CD14-positive monocyte (primary cell): ENCODE results near the gene MED12L. TPM values are rescaled to one million over a fixed set of nuclear protein-coding genes. Genes with fewer than 3 reads are reported as not detected.

Source experiments
- DNase-seq, 3 donors: peaks; one replicate each; pipeline ENCODE4 v3.0.0-alpha.2; 2011 to 2022
- H2AFZ ChIP-seq: 2 replicates; pipeline ENCODE4 v1.6.0; 2012; ENCODE audit warnings: mild to moderate bottlenecking, low read depth, low read length, inconsistent platforms; ENCODE audit not compliant: insufficient read depth, poor library complexity, severe bottlenecking
- H3K27ac ChIP-seq, 2 donors: 1 replicate in 1 of 2; 2 replicates in 1 of 2; pipeline ENCODE4 v1.5.1; 2012 to 2013; ENCODE audit warnings: low read length in 2 of 2, control low read depth in 1 of 2, inconsistent platforms in 1 of 2, low read depth in 1 of 2, mild to moderate bottlenecking in 1 of 2
- H3K27me3 ChIP-seq, 2 donors: one replicate each; pipeline versions ENCODE4 v1.6.0 to v1.6.1; 2011 to 2013; ENCODE audit warnings: low read length in 2 of 2; ENCODE audit not compliant: control insufficient read depth in 2 of 2, insufficient read depth in 2 of 2
- H3K36me3 ChIP-seq, 2 donors: replicated peaks in 1 of 2; 1 replicate in 1 of 2; 2 replicates in 1 of 2; pipeline versions ENCODE4 v1.5.1 to v1.6.1; 2012 to 2013; ENCODE audit warnings: low read length in 2 of 2, control low read depth in 1 of 2, inconsistent platforms in 1 of 2, mild to moderate bottlenecking in 1 of 2; ENCODE audit not compliant: insufficient read depth in 2 of 2, control insufficient read depth in 1 of 2
- H3K4me1 ChIP-seq, 2 donors: 1 replicate in 1 of 2; 2 replicates in 1 of 2; pipeline versions ENCODE4 v1.5.1 to v1.6.1; 2012 to 2013; ENCODE audit warnings: low read length in 2 of 2, control low read depth in 1 of 2, inconsistent platforms in 1 of 2, mild to moderate bottlenecking in 1 of 2, moderate library complexity in 1 of 2; ENCODE audit not compliant: insufficient read depth in 2 of 2, control insufficient read depth in 1 of 2
- H3K4me2 ChIP-seq: replicated peaks from 2 replicates; pipeline ENCODE3; 2012; ENCODE audit warnings: low read length, moderate library complexity, mild to moderate bottlenecking; ENCODE audit not compliant: poor library complexity, severe bottlenecking; ENCODE audit errors: extremely low read depth
- H3K4me3 ChIP-seq, 3 experiments: fragments of 200-600 bp in 1 of 3; sonication (generic) in 1 of 3; replicated peaks in 1 of 3; 1 replicate in 2 of 3; 2 replicates in 1 of 3; pipeline ENCODE4 v1.5.1; 2011 to 2013; ENCODE audit warnings: low read length in 3 of 3, mild to moderate bottlenecking in 3 of 3, control low read depth in 2 of 3, low read depth in 2 of 3, inconsistent platforms in 1 of 3, moderate library complexity in 1 of 3
- H3K79me2 ChIP-seq: 2 replicates; pipeline ENCODE4 v1.6.0; 2012; ENCODE audit warnings: mild to moderate bottlenecking, control low read depth, inconsistent platforms, low read length, moderate library complexity; ENCODE audit not compliant: insufficient read depth
- H3K9ac ChIP-seq: 2 replicates; pipeline ENCODE4 v1.6.0; 2017; ENCODE audit warnings: low read length, mild to moderate bottlenecking; ENCODE audit not compliant: insufficient read depth, poor library complexity, severe bottlenecking
- H3K9me3 ChIP-seq, 2 donors: replicated peaks in 1 of 2; 1 replicate in 1 of 2; 2 replicates in 1 of 2; pipeline versions ENCODE4 v1.5.1 to v1.6.1; 2012 to 2013; ENCODE audit warnings: low read length in 2 of 2, control low read depth in 1 of 2; ENCODE audit not compliant: control insufficient read depth in 1 of 2, insufficient read depth in 1 of 2
- H4K20me1 ChIP-seq: 2 replicates; pipeline ENCODE4 v1.6.0; 2012; ENCODE audit warnings: mild to moderate bottlenecking, low read length, control low read depth, moderate library complexity; ENCODE audit not compliant: insufficient read depth
- H3K27ac Mint-ChIP-seq, 7 donors: one replicate each; pipeline ENCODE4 v1.8.0; 2020; ENCODE audit warnings: mild to moderate bottlenecking in 7 of 7, mixed read lengths in 7 of 7, moderate library complexity in 6 of 7, inconsistent platforms in 2 of 7
- H3K27me3 Mint-ChIP-seq, 3 donors: one replicate each; pipeline ENCODE4 v1.8.0; 2021 to 2022; ENCODE audit warnings: low read depth in 3 of 3, mild to moderate bottlenecking in 3 of 3, mixed read lengths in 3 of 3, moderate library complexity in 3 of 3, inconsistent platforms in 1 of 3
- H3K36me3 Mint-ChIP-seq, 2 donors: one replicate each; pipeline ENCODE4 v1.8.0; 2020; ENCODE audit warnings: mixed read lengths in 2 of 2, inconsistent platforms in 1 of 2, mild to moderate bottlenecking in 1 of 2
- H3K4me1 Mint-ChIP-seq: one replicate; pipeline ENCODE4 v1.8.0; 2020; ENCODE audit warnings: mild to moderate bottlenecking, mixed read lengths
- H3K4me3 Mint-ChIP-seq, 2 donors: one replicate each; pipeline ENCODE4 v1.8.0; 2020; ENCODE audit warnings: mild to moderate bottlenecking in 2 of 2, mixed read lengths in 2 of 2, moderate library complexity in 1 of 2
- H3K9me3 Mint-ChIP-seq, 7 donors: one replicate each; pipeline ENCODE4 v1.8.0; 2020 to 2022; ENCODE audit warnings: mixed read lengths in 7 of 7, mild to moderate bottlenecking in 6 of 7, moderate library complexity in 6 of 7, inconsistent platforms in 2 of 7
- WGBS: methylation state at CpG from one replicate; pipeline ENCODE4 v1.1.5; 2013; ENCODE audit warnings: missing lambda C conversion rate; ENCODE audit not compliant: insufficient coverage; 5-methylcytosine and 5-hydroxymethylcytosine counted together
- intact Hi-C, 2 donors: fragments of 100-400 bp; cut with micrococcal nuclease; formaldehyde crosslinking; loops; one replicate each; pipeline versions ENCODE4 v1.15.0 to v1.15.1; 2023
- polyA plus RNA-seq, 3 donors: library from polyadenylated mRNA; depleted of rRNA in 1 of 3; unstranded in 2 of 3; stranded (reverse) in 1 of 3; fragments of 300-500 nt in 2 of 3; fragments of >200 nt in 1 of 3; fragmentation: Illumina TruSeq in 2 of 3; gene quantifications; 1 replicate in 2 of 3; 2 replicates in 1 of 3; pipeline ENCODE4 v1.2.3, GENCODE V29; 2012 to 2021
- TF ChIP-seq, protein P1 (sequence below): fragments of 200-600 bp; IDR thresholded peaks from one replicate; pipeline ENCODE4 v1.8.0; 2022; ENCODE audit warnings: antibody characterized with exemption, mild to moderate bottlenecking

The MED12L gene
- polyA plus RNA-seq, 3 donors: 0.12 to 0.29 TPM; not detected in 1

DNA sequence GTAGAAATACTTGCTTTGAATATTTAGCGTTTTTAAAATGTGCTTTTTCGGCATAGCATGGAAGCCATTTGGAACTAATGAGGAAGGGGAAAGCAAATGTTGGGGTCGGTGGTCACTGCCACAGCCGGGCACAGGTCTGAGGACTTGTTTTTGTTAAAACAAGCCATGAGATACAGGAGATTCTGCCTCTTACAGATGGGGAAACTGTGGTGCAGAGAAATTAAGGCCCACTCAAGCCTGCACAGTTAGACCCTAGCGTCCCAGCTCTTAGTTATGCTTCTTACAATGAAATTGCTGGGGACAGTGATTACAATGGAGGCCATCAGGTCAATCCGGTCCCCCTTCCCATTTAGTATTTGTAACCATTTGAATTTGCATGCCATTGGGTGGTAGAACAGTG is 120.0 kb downstream of the MED12L start:
- Mint-ChIP-seq H3K27ac (no peak overlapping the region), H3K9me3 (no peaks in the 10 kb centered on the region), H3K4me3 (no peak overlapping the region), H3K36me3 (no peaks in the 10 kb centered on the region), H3K27me3 (peaks cover 0 to 4% (median 0%) of the 10 kb centered on the region in 3 donors), H3K4me1 (peaks cover 3% of the 10 kb centered on the region)
- H3K79me2 ChIP-seq: no peaks in the 10 kb centered on the region
- no peaks in the 10 kb centered on the region for H3K9me3 ChIP-seq
- H2AFZ ChIP-seq: no peak overlapping the region
- H3K4me2 ChIP-seq: no peak overlapping the region
- no peak overlapping the region for H3K4me3 ChIP-seq
- no peak overlapping the region for H3K9ac ChIP-seq
- no peak overlapping the region for H3K27ac ChIP-seq
- DNase-seq: no peak
- intact Hi-C loops: no loop called here
- no peaks in the 10 kb centered on the region for H4K20me1 ChIP-seq
- TF ChIP-seq, protein P1, sequence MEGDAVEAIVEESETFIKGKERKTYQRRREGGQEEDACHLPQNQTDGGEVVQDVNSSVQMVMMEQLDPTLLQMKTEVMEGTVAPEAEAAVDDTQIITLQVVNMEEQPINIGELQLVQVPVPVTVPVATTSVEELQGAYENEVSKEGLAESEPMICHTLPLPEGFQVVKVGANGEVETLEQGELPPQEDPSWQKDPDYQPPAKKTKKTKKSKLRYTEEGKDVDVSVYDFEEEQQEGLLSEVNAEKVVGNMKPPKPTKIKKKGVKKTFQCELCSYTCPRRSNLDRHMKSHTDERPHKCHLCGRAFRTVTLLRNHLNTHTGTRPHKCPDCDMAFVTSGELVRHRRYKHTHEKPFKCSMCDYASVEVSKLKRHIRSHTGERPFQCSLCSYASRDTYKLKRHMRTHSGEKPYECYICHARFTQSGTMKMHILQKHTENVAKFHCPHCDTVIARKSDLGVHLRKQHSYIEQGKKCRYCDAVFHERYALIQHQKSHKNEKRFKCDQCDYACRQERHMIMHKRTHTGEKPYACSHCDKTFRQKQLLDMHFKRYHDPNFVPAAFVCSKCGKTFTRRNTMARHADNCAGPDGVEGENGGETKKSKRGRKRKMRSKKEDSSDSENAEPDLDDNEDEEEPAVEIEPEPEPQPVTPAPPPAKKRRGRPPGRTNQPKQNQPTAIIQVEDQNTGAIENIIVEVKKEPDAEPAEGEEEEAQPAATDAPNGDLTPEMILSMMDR: no peak
- H3K27me3 ChIP-seq: no peaks in the 10 kb centered on the region
- peaks cover 0 to 1% of the 10 kb centered on the region in 2 donors for H3K4me1 ChIP-seq
- no peaks in the 10 kb centered on the region for H3K36me3 ChIP-seq
- 96% methylated on average over 4 of the region's 6 CpGs for WGBS

DNA sequence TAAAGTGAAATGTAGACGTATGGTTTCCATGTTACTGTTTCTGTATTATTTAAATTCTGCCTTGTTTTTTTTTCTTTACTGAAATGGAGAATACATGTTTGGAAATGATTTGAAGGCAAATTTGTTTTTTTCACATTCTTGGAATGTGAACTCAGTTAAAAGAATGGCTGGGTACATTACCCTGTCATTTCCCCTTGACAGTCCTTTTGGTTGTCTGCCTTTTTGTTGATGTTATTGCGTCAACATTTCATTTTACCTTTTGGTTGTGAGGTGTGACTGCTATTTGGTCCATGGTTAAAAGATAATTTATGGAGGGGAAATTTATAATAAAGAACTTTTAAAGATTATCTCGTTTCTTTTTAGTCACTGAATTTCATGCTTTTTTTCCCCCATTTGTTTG is 120.7 kb downstream of the MED12L start:
- H3K9me3 ChIP-seq: no peaks in the 10 kb centered on the region
- intact Hi-C loops: no loop called here
- Mint-ChIP-seq H3K9me3 (no peaks in the 10 kb centered on the region), H3K4me3 (no peak overlapping the region), H3K27me3 (peaks cover 0 to 4% (median 0%) of the 10 kb centered on the region in 3 donors), H3K4me1 (peaks cover 11% of the 10 kb centered on the region), H3K27ac (no peak overlapping the region), H3K36me3 (no peaks in the 10 kb centered on the region)
- H3K79me2 ChIP-seq: no peaks in the 10 kb centered on the region
- no peaks in the 10 kb centered on the region for H3K36me3 ChIP-seq
- no CpG with 5 or more reads among the region's 3 CpGs for WGBS
- H2AFZ ChIP-seq: no peak overlapping the region
- H3K27ac ChIP-seq: no peak overlapping the region
- DNase-seq: no peak
- H3K4me3 ChIP-seq: no peak overlapping the region
- H3K27me3 ChIP-seq: no peaks in the 10 kb centered on the region
- peaks cover 5 to 8% of the 10 kb centered on the region in 2 donors for H3K4me1 ChIP-seq
- TF ChIP-seq, protein P1: no peak
- no peaks in the 10 kb centered on the region for H4K20me1 ChIP-seq
- no peak overlapping the region for H3K4me2 ChIP-seq
- no peak overlapping the region for H3K9ac ChIP-seq
